Mesenchymal stem cell (in vitro differentiated cells and primary cell): ENCODE results near the gene CSNK1G1.

ENCODE experiments used
- DNase-seq: peaks from one replicate; pipeline ENCODE4 v3.0.0-alpha.2; 2013
- H2AFZ ChIP-seq: one replicate; pipeline ENCODE4 v1.6.1; 2013; ENCODE audit warnings: low read depth, mild to moderate bottlenecking, control low read depth, inconsistent platforms, low read length, moderate library complexity
- H2AK5ac ChIP-seq: 2 replicates; pipeline ENCODE4 v1.6.1; 2013; ENCODE audit warnings: low read length, moderate library complexity, mild to moderate bottlenecking, inconsistent platforms; ENCODE audit not compliant: severe bottlenecking
- H2BK120ac ChIP-seq: one replicate; pipeline ENCODE4 v1.6.1; 2013; ENCODE audit warnings: low read depth, mild to moderate bottlenecking, inconsistent platforms, low read length, moderate library complexity
- H2BK12ac ChIP-seq, 2 experiments: one replicate each; pipeline ENCODE4 v1.6.1; 2013; ENCODE audit warnings: inconsistent platforms in 2 of 2, low read length in 2 of 2, mild to moderate bottlenecking in 2 of 2, moderate library complexity in 2 of 2, control low read depth in 1 of 2
- H2BK15ac ChIP-seq: one replicate; pipeline ENCODE4 v1.6.1; 2013; ENCODE audit warnings: mild to moderate bottlenecking, low read depth, inconsistent platforms; ENCODE audit not compliant: poor library complexity, severe bottlenecking
- H2BK5ac ChIP-seq: 2 replicates; pipeline ENCODE4 v1.6.1; 2013; ENCODE audit warnings: low read depth, mild to moderate bottlenecking, low read length, control low read depth, inconsistent platforms; ENCODE audit not compliant: poor library complexity, severe bottlenecking
- H3K14ac ChIP-seq, 2 experiments: one replicate each; pipeline ENCODE4 v1.6.1; 2013; ENCODE audit warnings: inconsistent platforms in 2 of 2, low read length in 2 of 2, control low read depth in 1 of 2, mild to moderate bottlenecking in 1 of 2, moderate library complexity in 1 of 2
- H3K18ac ChIP-seq, 2 experiments: one replicate each; pipeline ENCODE4 v1.6.1; 2013; ENCODE audit warnings: inconsistent platforms in 2 of 2, low read length in 2 of 2, control low read depth in 1 of 2, low read depth in 1 of 2, mild to moderate bottlenecking in 1 of 2
- H3K23ac ChIP-seq, 2 experiments: one replicate each; pipeline ENCODE4 v1.6.1; 2013; ENCODE audit warnings: inconsistent platforms in 2 of 2, low read length in 2 of 2, mild to moderate bottlenecking in 2 of 2, moderate library complexity in 2 of 2, control low read depth in 1 of 2
- H3K27ac ChIP-seq: 2 replicates; pipeline ENCODE4 v1.5.1; 2013; ENCODE audit warnings: mild to moderate bottlenecking, moderate library complexity, low read length, control low read depth, inconsistent platforms; ENCODE audit not compliant: poor library complexity, severe bottlenecking
- H3K27me3 ChIP-seq, 2 experiments: 2 replicates each; pipeline versions ENCODE4 v1.6.1 to v1.7.0; 2013; ENCODE audit warnings: low read length in 2 of 2, mild to moderate bottlenecking in 2 of 2, moderate library complexity in 2 of 2, control low read depth in 1 of 2, inconsistent platforms in 1 of 2; ENCODE audit not compliant: control insufficient read depth in 1 of 2, insufficient read depth in 1 of 2
- H3K36me3 ChIP-seq, 2 experiments: 2 replicates each; pipeline versions ENCODE4 v1.6.1 to v1.7.0; 2013; ENCODE audit warnings: low read length in 2 of 2, control low read depth in 1 of 2, inconsistent platforms in 1 of 2, low read depth in 1 of 2, mild to moderate bottlenecking in 1 of 2; ENCODE audit not compliant: insufficient read depth in 2 of 2, control insufficient read depth in 1 of 2
- H3K4ac ChIP-seq, 2 experiments: one replicate each; pipeline ENCODE4 v1.6.1; 2013; ENCODE audit warnings: inconsistent platforms in 2 of 2, low read length in 2 of 2, mild to moderate bottlenecking in 2 of 2, moderate library complexity in 2 of 2, control low read depth in 1 of 2, low read depth in 1 of 2
- H3K4me1 ChIP-seq: 2 replicates; pipeline ENCODE4 v1.6.1; 2013; ENCODE audit warnings: low read depth, low read length, control low read depth; ENCODE audit not compliant: control insufficient read depth, insufficient read depth
- H3K4me2 ChIP-seq: 2 replicates; pipeline ENCODE4 v1.6.1; 2013; ENCODE audit warnings: low read length, mild to moderate bottlenecking, inconsistent platforms; ENCODE audit not compliant: poor library complexity, severe bottlenecking
- H3K4me3 ChIP-seq, 2 experiments: 2 replicates each; pipeline versions ENCODE4 v1.5.1 to v1.7.0; 2013; ENCODE audit warnings: low read length in 2 of 2, mild to moderate bottlenecking in 2 of 2, control low read depth in 1 of 2, low read depth in 1 of 2; ENCODE audit not compliant: insufficient read depth in 1 of 2
- H3K79me1 ChIP-seq: replicated peaks from 2 replicates; pipeline ENCODE4 v1.6.1; 2013; ENCODE audit warnings: mild to moderate bottlenecking, control low read depth, low read length, inconsistent platforms; ENCODE audit not compliant: poor library complexity, severe bottlenecking
- H3K9ac ChIP-seq: 2 replicates; pipeline ENCODE4 v1.7.0; 2013; ENCODE audit warnings: mild to moderate bottlenecking, low read length, moderate library complexity
- H3K9me3 ChIP-seq: 2 replicates; pipeline ENCODE4 v1.7.0; 2013; ENCODE audit warnings: mild to moderate bottlenecking, low read length; ENCODE audit not compliant: control insufficient read depth
- H4K8ac ChIP-seq: one replicate; pipeline ENCODE4 v1.6.1; 2013; ENCODE audit warnings: inconsistent platforms, mild to moderate bottlenecking, low read length, moderate library complexity
- H4K91ac ChIP-seq: one replicate; pipeline ENCODE4 v1.6.1; 2013; ENCODE audit warnings: mild to moderate bottlenecking, low read length, inconsistent platforms
- WGBS: methylation state at CpG from one replicate; pipeline ENCODE4 v1.1.7; 2013; ENCODE audit warnings: mixed read lengths; 5-methylcytosine and 5-hydroxymethylcytosine counted together

CSNK1G1 gene

GRCh38 chr15:64146520-64146884 is 209.5 kb downstream of the CSNK1G1 start:
- H3K36me3 ChIP-seq = peaks cover 34 to 43% of the 10 kb centered on the region in 2 experiments
- H3K4ac ChIP-seq = no peak overlapping the region
- no peak overlapping the region for H4K8ac ChIP-seq
- peaks cover 34% of the 10 kb centered on the region for H3K4me1 ChIP-seq
- no peak overlapping the region for H3K23ac ChIP-seq
- no peak overlapping the region for H3K18ac ChIP-seq
- H3K9me3 ChIP-seq = no peaks in the 10 kb centered on the region
- 100% methylated on average over 1 of the region's 3 CpGs for WGBS
- no peak overlapping the region for H3K14ac ChIP-seq
- no peak overlapping the region for H2BK12ac ChIP-seq
- H2BK5ac ChIP-seq = no peak overlapping the region
- peaks cover 2% of the 10 kb centered on the region for H3K79me1 ChIP-seq
- H3K4me2 ChIP-seq = no peak overlapping the region
- no peak for DNase-seq
- H2BK15ac ChIP-seq = no peak overlapping the region
- no peak overlapping the region for H4K91ac ChIP-seq
- H3K9ac ChIP-seq = no peak overlapping the region
- H3K27me3 ChIP-seq = no peaks in the 10 kb centered on the region
- no peak overlapping the region for H3K4me3 ChIP-seq
- no peak overlapping the region for H2BK120ac ChIP-seq
- no peak overlapping the region for H2AK5ac ChIP-seq
- H3K27ac ChIP-seq = no peak overlapping the region
- no peak overlapping the region for H2AFZ ChIP-seq

DNA sequence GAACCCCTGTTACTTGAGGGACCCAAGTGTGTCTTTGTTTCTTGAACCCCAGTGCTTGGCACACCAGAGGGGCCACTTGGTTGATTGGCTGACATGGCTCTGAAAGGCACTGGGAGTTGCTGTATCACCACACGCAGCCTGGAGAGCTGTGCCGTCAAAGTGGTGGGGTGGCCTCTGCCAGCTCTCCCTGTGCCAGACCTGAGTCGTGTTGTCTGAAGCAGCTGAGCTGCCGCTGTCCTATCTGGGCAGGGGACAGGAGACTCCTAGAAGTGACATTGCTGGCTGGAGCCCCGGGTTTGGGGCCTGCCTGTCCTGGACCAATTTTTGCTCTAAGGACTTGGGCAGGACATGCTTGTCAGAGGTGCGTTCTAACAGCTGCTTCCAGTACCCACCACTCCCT is 209.9 kb downstream of the CSNK1G1 start:
- H2BK15ac ChIP-seq = no peak overlapping the region
- H3K9me3 ChIP-seq = no peaks in the 10 kb centered on the region
- no peak overlapping the region for H3K9ac ChIP-seq
- peaks cover 30% of the 10 kb centered on the region for H3K4me1 ChIP-seq
- peaks cover 6% of the 10 kb centered on the region for H3K79me1 ChIP-seq
- no peaks in the 10 kb centered on the region for H3K27me3 ChIP-seq
- H4K91ac ChIP-seq = no peak overlapping the region
- no peak overlapping the region for H3K4ac ChIP-seq
- H2AFZ ChIP-seq = no peak overlapping the region
- H2BK5ac ChIP-seq = no peak overlapping the region
- no peak overlapping the region for H3K14ac ChIP-seq
- H2BK120ac ChIP-seq = no peak overlapping the region
- 97% methylated on average over 6 of the region's 6 CpGs for WGBS
- H3K27ac ChIP-seq = no peak overlapping the region
- no peak overlapping the region for H3K4me2 ChIP-seq
- DNase-seq = no peak
- H3K4me3 ChIP-seq = no peak overlapping the region
- H3K23ac ChIP-seq = no peak overlapping the region
- H3K18ac ChIP-seq = no peak overlapping the region
- no peak overlapping the region for H4K8ac ChIP-seq
- H2BK12ac ChIP-seq = no peak overlapping the region
- no peak overlapping the region for H2AK5ac ChIP-seq
- peaks cover 37 to 48% of the 10 kb centered on the region in 2 experiments for H3K36me3 ChIP-seq

GRCh38 chr15:64144565-64145281 is 211.2 kb downstream of the CSNK1G1 start:
- no peak overlapping the region for H4K8ac ChIP-seq
- H3K14ac ChIP-seq = no peak overlapping the region
- H2AFZ ChIP-seq = no peak overlapping the region
- H2BK12ac ChIP-seq = no peak overlapping the region
- no peak overlapping the region for H4K91ac ChIP-seq
- peaks cover 37 to 56% of the 10 kb centered on the region in 2 experiments for H3K36me3 ChIP-seq
- H2AK5ac ChIP-seq = peak overlapping the region; percentile 42
- H3K4me1 ChIP-seq = peaks cover 27% of the 10 kb centered on the region
- H3K9ac ChIP-seq = no peak overlapping the region
- no peak overlapping the region for H3K4ac ChIP-seq
- no peak for DNase-seq
- 98% methylated on average over 14 of the region's 14 CpGs for WGBS
- no peak overlapping the region for H2BK15ac ChIP-seq
- H3K79me1 ChIP-seq = peaks cover 6% of the 10 kb centered on the region
- no peak overlapping the region for H3K23ac ChIP-seq
- H2BK5ac ChIP-seq = peak overlapping the region; percentile 22
- peak overlapping the region; percentile 1 for H3K4me2 ChIP-seq
- no peak overlapping the region for H3K18ac ChIP-seq
- H3K4me3 ChIP-seq = no peak overlapping the region
- H3K27ac ChIP-seq = peak overlapping the region; percentile 80
- H3K9me3 ChIP-seq = no peaks in the 10 kb centered on the region
- no peaks in the 10 kb centered on the region for H3K27me3 ChIP-seq
- no peak overlapping the region for H2BK120ac ChIP-seq

- no peak overlapping the region for H3K4me2 ChIP-seq
- H2AK5ac ChIP-seq = peak overlapping the region; percentile 42
- H3K4me1 ChIP-seq = peaks cover 27% of the 10 kb centered on the region
- no peak overlapping the region for H4K91ac ChIP-seq
- H3K9me3 ChIP-seq = no peaks in the 10 kb centered on the region
- no peak overlapping the region for H3K23ac ChIP-seq
- H3K27ac ChIP-seq = peak overlapping the region; percentile 80
- peak overlapping the region; percentile 22 for H2BK5ac ChIP-seq
- no peak overlapping the region for H3K4ac ChIP-seq
- no peaks in the 10 kb centered on the region for H3K27me3 ChIP-seq
- H2BK15ac ChIP-seq = no peak overlapping the region
- no peak overlapping the region for H3K4me3 ChIP-seq
- no peak for DNase-seq
- 81% methylated on average over 8 of the region's 8 CpGs for WGBS
- peaks cover 37 to 56% of the 10 kb centered on the region in 2 experiments for H3K36me3 ChIP-seq
- no peak overlapping the region for H3K18ac ChIP-seq
- H2BK12ac ChIP-seq = no peak overlapping the region
- H4K8ac ChIP-seq = no peak overlapping the region
- H3K14ac ChIP-seq = no peak overlapping the region
- H2AFZ ChIP-seq = no peak overlapping the region
- no peak overlapping the region for H2BK120ac ChIP-seq
- no peak overlapping the region for H3K9ac ChIP-seq
- H3K79me1 ChIP-seq = peaks cover 6% of the 10 kb centered on the region
Observed at GRCh38 chr15:64144192-64144564, 211.8 kb downstream of the CSNK1G1 start.
